Keratinocyte (primary cell): Measurements from ENCODE around the gene ATAD1. TPM values are rescaled to one million over a fixed set of nuclear protein-coding genes. Genes with fewer than 3 reads are reported as not detected.

Source experiments
- DNase-seq: peaks from one replicate; pipeline ENCODE4 v3.0.0-alpha.2; 2011; ENCODE audit warnings: low read depth, missing footprints, low spot score
- FAIRE-seq: peaks from 2 replicates; lab custom pipeline; 2011; peaks lifted over from hg19 to GRCh38; lab: Jason Lieb, UNC
- H2AFZ ChIP-seq: 2 replicates; pipeline ENCODE4 v1.6.0; 2012; ENCODE audit warnings: low read length, control low read depth, inconsistent platforms; ENCODE audit not compliant: control insufficient read depth
- H3K27ac ChIP-seq: 2 replicates; pipeline ENCODE4 v1.5.1; 2011; ENCODE audit warnings: low read length; ENCODE audit not compliant: control insufficient read depth, insufficient read depth
- H3K27me3 ChIP-seq: 3 replicates; pipeline ENCODE4 v1.6.0; 2011; ENCODE audit warnings: low read length; ENCODE audit not compliant: control insufficient read depth, insufficient read depth; ENCODE audit errors: extremely low read depth
- H3K36me3 ChIP-seq, 2 experiments: 2 replicates in 1 of 2; 3 replicates in 1 of 2; pipeline ENCODE4 v1.5.1; 2011; ENCODE audit warnings: low read length in 2 of 2, mild to moderate bottlenecking in 1 of 2; ENCODE audit not compliant: control insufficient read depth in 2 of 2, insufficient read depth in 2 of 2; ENCODE audit errors: extremely low read depth in 1 of 2
- H3K4me1 ChIP-seq: 3 replicates; pipeline ENCODE4 v1.5.1; 2011; ENCODE audit warnings: low read length; ENCODE audit not compliant: control insufficient read depth, insufficient read depth; ENCODE audit errors: extremely low read depth
- H3K4me2 ChIP-seq: 3 replicates; pipeline ENCODE4 v1.6.0; 2011; ENCODE audit warnings: low read depth, low read length; ENCODE audit not compliant: control insufficient read depth, insufficient read depth; ENCODE audit errors: extremely low read depth
- H3K4me3 ChIP-seq, 3 experiments: fragments of 200-600 bp in 1 of 3; sonication (generic) in 1 of 3; 2 replicates in 2 of 3; 3 replicates in 1 of 3; pipeline ENCODE4 v1.5.1; 2011 to 2016; ENCODE audit warnings: low read length in 3 of 3, mild to moderate bottlenecking in 3 of 3, control low read depth in 2 of 3, inconsistent platforms in 1 of 3, low read depth in 1 of 3, mixed read lengths in 1 of 3, mixed run types in 1 of 3, moderate library complexity in 1 of 3; ENCODE audit not compliant: control insufficient read depth in 2 of 3, insufficient read depth in 2 of 3; ENCODE audit errors: extremely low read depth in 1 of 3
- H3K79me2 ChIP-seq: 2 replicates; pipeline ENCODE4 v1.6.0; 2012; ENCODE audit warnings: low read length; ENCODE audit not compliant: control insufficient read depth, insufficient read depth
- H3K9ac ChIP-seq: 3 replicates; pipeline ENCODE4 v1.6.0; 2011; ENCODE audit warnings: low read length; ENCODE audit not compliant: control insufficient read depth, insufficient read depth; ENCODE audit errors: extremely low read depth
- H3K9me1 ChIP-seq: 3 replicates; pipeline ENCODE4 v1.6.0; 2011; ENCODE audit warnings: low read length; ENCODE audit not compliant: control insufficient read depth, insufficient read depth; ENCODE audit errors: extremely low read depth
- H3K9me3 ChIP-seq: 2 replicates; pipeline ENCODE4 v1.5.1; 2012; ENCODE audit warnings: low read depth, low read length; ENCODE audit not compliant: control insufficient read depth
- H4K20me1 ChIP-seq: 3 replicates; pipeline ENCODE4 v1.6.0; 2011; ENCODE audit warnings: low read length; ENCODE audit not compliant: control insufficient read depth, insufficient read depth; ENCODE audit errors: extremely low read depth
- CTCF ChIP-seq, 3 experiments: IDR thresholded peaks in 1 of 3; conservative IDR thresholded peaks in 1 of 3; optimal IDR thresholded peaks in 1 of 3; 2 replicates in 2 of 3; 3 replicates in 1 of 3; pipeline versions ENCODE3 to v1.5.1; 2011; ENCODE audit warnings: low read length in 3 of 3, mild to moderate bottlenecking in 3 of 3, moderate library complexity in 2 of 3, control low read depth in 1 of 3, inconsistent platforms in 1 of 3; ENCODE audit not compliant: insufficient read depth in 2 of 3; ENCODE audit errors: extremely low read depth in 1 of 3
- EZH2 ChIP-seq: IDR thresholded peaks from one replicate; pipeline ENCODE4 v1.6.1; 2012; ENCODE audit warnings: inconsistent platforms, mild to moderate bottlenecking, low read length, moderate library complexity
- dilution Hi-C: fragments of 300-500 bp; cut with MboI; formaldehyde crosslinking; loops from one replicate; pipeline ENCODE4 v1.7.0; 2020; ENCODE audit warnings: low sequenced_read_pairs; ENCODE audit not compliant: extremely low pct_ligation_motif_present
- polyA plus RNA-seq, 5 experiments: library from polyadenylated mRNA; depleted of rRNA in 3 of 5; stranded (reverse) in 3 of 5; stranded (forward) in 1 of 5; unstranded in 1 of 5; fragments of >200 nt; gene quantifications; 1 replicate in 1 of 5; 2 replicates in 3 of 5; 3 replicates in 1 of 5; pipeline versions ENCODE4 v1.2.1 to v1.2.3, GENCODE V29; 2011 to 2012; ENCODE audit warnings: missing spikeins in 2 of 5, low read depth in 1 of 5, low replicate concordance in 1 of 5

ATAD1 gene
- polyA plus RNA-seq, 1 donor (not counting 4 experiments of a cell fraction or from before 2014, with no cell fraction given): 51.0 TPM

- FAIRE-seq: no peak
Observed at GRCh38 chr10:87863053-87863943, 45.3 kb upstream of the ATAD1 start, which contains the start of the genes KLLN and PTEN. TSS of gene KLLN (minus strand) at chr10:87863533. CDS start at chr10:87862487, 1,046 bp downstream. TSS of gene PTEN (plus strand) at chr10:87863625. CDS start at chr10:87864470, 845 bp downstream.

DNA sequence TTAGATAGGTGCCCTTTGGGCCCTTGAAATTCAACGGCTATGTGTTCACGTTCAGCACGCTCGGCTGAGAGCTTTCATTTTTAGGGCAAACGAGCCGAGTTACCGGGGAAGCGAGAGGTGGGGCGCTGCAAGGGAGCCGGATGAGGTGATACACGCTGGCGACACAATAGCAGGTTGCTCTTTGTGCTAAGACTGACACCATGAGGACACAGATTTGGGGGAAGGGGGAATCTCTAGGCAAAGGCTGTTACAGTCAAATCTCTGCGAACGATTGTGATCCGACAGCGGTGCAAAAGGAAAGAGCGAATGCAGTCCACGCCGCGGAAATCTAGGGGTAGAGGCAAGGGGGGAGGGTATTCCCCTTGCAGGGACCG is 44.6 kb upstream of the ATAD1 start:
- H3K9me3 ChIP-seq: no peaks in the 10 kb centered on the region
- peak overlapping the region; percentile 72 for H2AFZ ChIP-seq
- peak overlapping the region; percentile 88 for H3K27ac ChIP-seq
- H3K79me2 ChIP-seq: peaks cover 37% of the 10 kb centered on the region
- H3K4me1 ChIP-seq: peaks cover 11% of the 10 kb centered on the region
- FAIRE-seq: no peak
- TF ChIP-seq EZH2: no peak
- TF ChIP-seq CTCF (optimal IDR thresholded peaks at IDR 0.05 in 1 of 3, IDR thresholded peaks at IDR 0.05 in 1 of 3, conservative IDR thresholded peaks at IDR 0.05 in 1 of 3; ENCODE audit: extremely low read depth in 1 of 3, insufficient read depth in 2 of 3, low read length in 3 of 3): peak in 1 of 3 experiments; percentile 9
- DNase-seq: no peak
- no peaks in the 10 kb centered on the region for H3K9me1 ChIP-seq
- H3K36me3 ChIP-seq: no peaks in the 10 kb centered on the region
- peak overlapping the region; percentile 69 to 97 (median 78) for H3K4me3 ChIP-seq
- H3K4me2 ChIP-seq: peak overlapping the region; percentile 99
- H3K9ac ChIP-seq: peak overlapping the region; percentile 86
- H4K20me1 ChIP-seq: peaks cover 6% of the 10 kb centered on the region
- dilution Hi-C loops: no loop called here
- no peaks in the 10 kb centered on the region for H3K27me3 ChIP-seq

More at GRCh38 chr10:87863053-87863943, 45.3 kb upstream of the ATAD1 start, which contains the start of the genes KLLN and PTEN:
- H3K79me2 ChIP-seq: peaks cover 43% of the 10 kb centered on the region
- H3K27me3 ChIP-seq: no peaks in the 10 kb centered on the region
- DNase-seq: no peak
- H2AFZ ChIP-seq: peak within 1 kb of the TSS; percentile 72
- peaks cover 6% of the 10 kb centered on the region for H4K20me1 ChIP-seq
- H3K27ac ChIP-seq: peak within 1 kb of the TSS; percentile 88
- dilution Hi-C loops: no loop called here
- peak within 1 kb of the TSS; percentile 69 to 97 (median 78) for H3K4me3 ChIP-seq
- no peaks in the 10 kb centered on the region for H3K9me1 ChIP-seq
- H3K4me1 ChIP-seq: peaks cover 16% of the 10 kb centered on the region
- H3K9me3 ChIP-seq: no peaks in the 10 kb centered on the region
- peak within 1 kb of the TSS; percentile 99 for H3K4me2 ChIP-seq
- TF ChIP-seq EZH2 (no peak), CTCF (optimal IDR thresholded peaks at IDR 0.05 in 1 of 3, IDR thresholded peaks at IDR 0.05 in 1 of 3, conservative IDR thresholded peaks at IDR 0.05 in 1 of 3; ENCODE audit: extremely low read depth in 1 of 3, insufficient read depth in 2 of 3, low read length in 3 of 3) (no peak)
- H3K36me3 ChIP-seq: no peaks in the 10 kb centered on the region
- peak within 1 kb of the TSS; percentile 86 for H3K9ac ChIP-seq
